ENCODE data around the gene SETD6.

The SETD6 gene

GRCh38 chr16:58509256-58510096 lies 5.8 kb upstream of the SETD6 start:
- TF ChIP-seq GATA3 (IDR thresholded peaks at IDR 0.05; ENCODE audit: low read depth, low read length) (no peak), GATA2 (IDR thresholded peaks at IDR 0.05; ENCODE audit: low read depth, low read length) (no peak)

- TF ChIP-seq GATA3 (IDR thresholded peaks at IDR 0.05; ENCODE audit: low read depth, low read length) (no peak), GATA2 (IDR thresholded peaks at IDR 0.05; ENCODE audit: low read depth, low read length) (no peak)
Observed at GRCh38 chr16:58510097-58510775, 5.1 kb upstream of the SETD6 start.

- TF ChIP-seq GATA3 (IDR thresholded peaks at IDR 0.05; ENCODE audit: low read depth, low read length) (no peak), GATA2 (IDR thresholded peaks at IDR 0.05; ENCODE audit: low read depth, low read length) (no peak)
Observed at GRCh38 chr16:58510776-58511628, 4.3 kb upstream of the SETD6 start.

- TF ChIP-seq GATA2 (IDR thresholded peaks at IDR 0.05; ENCODE audit: low read depth, low read length), result no peak
- TF ChIP-seq GATA3 (IDR thresholded peaks at IDR 0.05; ENCODE audit: low read depth, low read length), result no peak
Observed at GRCh38 chr16:58511933-58512815, 3.1 kb upstream of the SETD6 start.

GRCh38 chr16:58513874-58514273 lies 1.4 kb upstream of the SETD6 start:
- TF ChIP-seq GATA3 (IDR thresholded peaks at IDR 0.05; ENCODE audit: low read depth, low read length) (no peak), GATA2 (IDR thresholded peaks at IDR 0.05; ENCODE audit: low read depth, low read length) (no peak)

- TF ChIP-seq GATA2 (IDR thresholded peaks at IDR 0.05; ENCODE audit: low read depth, low read length) (no peak), GATA3 (IDR thresholded peaks at IDR 0.05; ENCODE audit: low read depth, low read length) (no peak)
Observed at GRCh38 chr16:58515871-58516767, 802 bp downstream of the SETD6 start.

- no peak for TF ChIP-seq GATA2 (IDR thresholded peaks at IDR 0.05; ENCODE audit: low read depth, low read length)
- TF ChIP-seq GATA3 (IDR thresholded peaks at IDR 0.05; ENCODE audit: low read depth, low read length), result no peak
Observed at GRCh38 chr16:58516768-58517107, 1.4 kb downstream of the SETD6 start.

- no peak for TF ChIP-seq GATA3 (IDR thresholded peaks at IDR 0.05; ENCODE audit: low read depth, low read length)
- TF ChIP-seq GATA2 (IDR thresholded peaks at IDR 0.05; ENCODE audit: low read depth, low read length), result no peak
Observed at GRCh38 chr16:58518083-58518979, 3.0 kb downstream of the SETD6 start.

- TF ChIP-seq GATA3 (IDR thresholded peaks at IDR 0.05; ENCODE audit: low read depth, low read length) (no peak), GATA2 (IDR thresholded peaks at IDR 0.05; ENCODE audit: low read depth, low read length) (no peak)
Observed at GRCh38 chr16:58518980-58519368, 3.7 kb downstream of the SETD6 start.

GRCh38 chr16:58519707-58520106 lies 4.4 kb downstream of the SETD6 start:
- TF ChIP-seq GATA3 (IDR thresholded peaks at IDR 0.05; ENCODE audit: low read depth, low read length) (no peak), GATA2 (IDR thresholded peaks at IDR 0.05; ENCODE audit: low read depth, low read length) (no peak)

- TF ChIP-seq GATA2 (IDR thresholded peaks at IDR 0.05; ENCODE audit: low read depth, low read length) (no peak), GATA3 (IDR thresholded peaks at IDR 0.05; ENCODE audit: low read depth, low read length) (no peak)
Observed at GRCh38 chr16:58530179-58530578, 14.9 kb downstream of the SETD6 start.

GRCh38 chr16:58532414-58532813 lies 17.1 kb downstream of the SETD6 start:
- no peak for TF ChIP-seq GATA2 (IDR thresholded peaks at IDR 0.05; ENCODE audit: low read depth, low read length)
- no peak for TF ChIP-seq GATA3 (IDR thresholded peaks at IDR 0.05; ENCODE audit: low read depth, low read length)

All from SH-SY5Y (cell line).